ENCODE data around the gene ZNF688.

ZNF688 gene

GRCh38 chr16:30534368-30535105, 37.0 kb downstream of the ZNF688 start, which contains the start of gene ZNF747:
ZNF747 (minus strand) TSS chr16:30534858; CDS start chr16:30534679, 179 bp downstream.
- TF ChIP-seq GABPA (IDR thresholded peaks at IDR 0.05; ENCODE audit: low read depth) (no peak), SPI1 (IDR thresholded peaks at IDR 0.05; ENCODE audit: borderline replicate concordance, low read depth) (no peak; the same call in 1 of the 2 replicates), REST (IDR thresholded peaks at IDR 0.05; ENCODE audit: insufficient replicate concordance, low read depth) (peak; percentile 39), POLR2AphosphoS5 (IDR thresholded peaks at IDR 0.05; ENCODE audit: low read depth) (no peak; the same call in 1 of the 2 replicates)
- H3K27ac ChIP-seq (replicated peaks) = peak within 1 kb of the TSS; percentile 95
- peak within 1 kb of the TSS; percentile 56 for H3K4me3 ChIP-seq (replicated peaks; ENCODE audit: insufficient read depth, low read length)
- H3K27me3 ChIP-seq (ENCODE audit: insufficient read depth, poor library complexity, severe bottlenecking) = no peaks in the 10 kb centered on the region
- DNase-seq (ENCODE audit: low read depth in 1 of 2, low spot score in 1 of 2) = peak; percentile 83 to 90

- peak overlapping the region; percentile 56 for H3K4me3 ChIP-seq (replicated peaks; ENCODE audit: insufficient read depth, low read length)
- no peak for TF ChIP-seq CTCF (IDR thresholded peaks at IDR 0.05; ENCODE audit: insufficient read depth, low read length)
- no peak for TF ChIP-seq SPI1 (IDR thresholded peaks at IDR 0.05; ENCODE audit: borderline replicate concordance, low read depth)
- no peak for TF ChIP-seq REST (IDR thresholded peaks at IDR 0.05; ENCODE audit: insufficient replicate concordance, low read depth)
- TF ChIP-seq POLR2AphosphoS5 (IDR thresholded peaks at IDR 0.05; ENCODE audit: low read depth) = no peak
- H3K27ac ChIP-seq (replicated peaks) = peak overlapping the region; percentile 95
- peak in 1 of 2 experiments; percentile 36 for DNase-seq (ENCODE audit: low read depth in 1 of 2, low spot score in 1 of 2)
- H3K27me3 ChIP-seq (ENCODE audit: insufficient read depth, poor library complexity, severe bottlenecking) = no peaks in the 10 kb centered on the region
Observed at GRCh38 chr16:30533748-30534367, 37.7 kb downstream of the ZNF688 start.

GRCh38 chr16:30533146-30533522, 38.4 kb downstream of the ZNF688 start:
- H3K4me3 ChIP-seq (replicated peaks; ENCODE audit: insufficient read depth, low read length) = no peak overlapping the region
- no peak for DNase-seq (ENCODE audit: low read depth in 1 of 2, low spot score in 1 of 2)
- no peaks in the 10 kb centered on the region for H3K27me3 ChIP-seq (ENCODE audit: insufficient read depth, poor library complexity, severe bottlenecking)
- TF ChIP-seq POLR2AphosphoS5 (IDR thresholded peaks at IDR 0.05; ENCODE audit: low read depth) (no peak), SPI1 (IDR thresholded peaks at IDR 0.05; ENCODE audit: borderline replicate concordance, low read depth) (no peak), CTCF (IDR thresholded peaks at IDR 0.05; ENCODE audit: insufficient read depth, low read length) (no peak), REST (IDR thresholded peaks at IDR 0.05; ENCODE audit: insufficient replicate concordance, low read depth) (no peak), GABPA (IDR thresholded peaks at IDR 0.05; ENCODE audit: low read depth) (no peak)
- H3K27ac ChIP-seq (replicated peaks) = no peak overlapping the region
